HG03108 (cell line): ENCODE data around the gene SPRR3.
A peak's percentile ranks its signal among the peaks of the same experiment; 100 is the strongest.

Experiments used
- ATAC-seq: cut with Tn5 transposase; IDR thresholded peaks from one replicate; pipeline ENCODE4 v1.9.1; 2021; ENCODE audit warnings: moderate library complexity; ENCODE audit not compliant: unreplicated experiment

The SPRR3 gene, protein sequence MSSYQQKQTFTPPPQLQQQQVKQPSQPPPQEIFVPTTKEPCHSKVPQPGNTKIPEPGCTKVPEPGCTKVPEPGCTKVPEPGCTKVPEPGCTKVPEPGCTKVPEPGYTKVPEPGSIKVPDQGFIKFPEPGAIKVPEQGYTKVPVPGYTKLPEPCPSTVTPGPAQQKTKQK

DNA sequence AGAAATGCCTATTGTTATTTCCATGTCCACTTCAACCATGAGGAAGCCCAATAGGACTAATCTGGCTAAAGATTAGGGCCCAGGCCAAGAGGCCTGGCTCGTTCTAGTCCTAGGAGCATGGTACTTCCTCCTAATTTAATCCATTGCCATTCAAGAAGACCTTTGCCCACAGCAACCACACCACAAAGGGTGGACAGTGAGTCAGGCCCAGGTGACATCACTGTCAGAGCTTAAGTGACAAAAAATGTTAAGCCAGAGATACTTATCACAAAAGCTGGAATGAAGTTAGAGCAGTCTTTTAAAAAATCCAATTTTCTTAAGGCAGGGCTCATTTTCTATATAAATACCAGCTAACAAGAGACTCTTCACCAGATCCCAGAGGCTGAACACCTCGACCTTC, at the start of gene SPRR3:
TSS of gene SPRR3 (plus strand) at position 368 of the 400 bp plus-strand sequence. CDS start 1,272 bp downstream, outside the sequence.
- ATAC-seq = no peak

GRCh38 chr1:152953761-152954160, 47.8 kb upstream of the SPRR3 start:
- ATAC-seq = no peak

- no peak for ATAC-seq
Observed at GRCh38 chr1:152954436-152954835, 47.1 kb upstream of the SPRR3 start.

GRCh38 chr1:152957561-152957960, 44.0 kb upstream of the SPRR3 start:
- no peak for ATAC-seq

DNA sequence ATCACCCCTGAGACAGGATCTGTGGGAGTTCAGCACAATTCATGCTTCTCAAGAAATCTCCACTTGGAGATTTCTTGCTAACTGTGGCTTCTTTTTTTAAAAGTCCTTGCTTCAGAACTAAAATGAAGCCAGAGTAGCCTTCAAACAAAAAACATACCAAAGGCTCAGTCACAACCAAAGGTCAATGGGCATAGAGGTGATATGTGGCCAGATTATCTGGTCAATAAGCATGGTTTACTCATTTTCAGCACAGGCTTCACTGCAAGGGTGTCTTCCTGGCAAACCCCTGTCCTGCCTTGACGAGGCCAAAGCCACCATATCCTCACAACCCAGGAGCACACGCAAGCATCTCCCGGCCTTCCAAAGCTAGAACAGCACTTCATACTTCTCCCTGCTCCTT, 42.3 kb upstream of the SPRR3 start:
- no peak for ATAC-seq

- ATAC-seq = no peak
Observed at GRCh38 chr1:152959801-152960451, 41.6 kb upstream of the SPRR3 start.

GRCh38 chr1:152960452-152961044, 41.0 kb upstream of the SPRR3 start:
- no peak for ATAC-seq

DNA sequence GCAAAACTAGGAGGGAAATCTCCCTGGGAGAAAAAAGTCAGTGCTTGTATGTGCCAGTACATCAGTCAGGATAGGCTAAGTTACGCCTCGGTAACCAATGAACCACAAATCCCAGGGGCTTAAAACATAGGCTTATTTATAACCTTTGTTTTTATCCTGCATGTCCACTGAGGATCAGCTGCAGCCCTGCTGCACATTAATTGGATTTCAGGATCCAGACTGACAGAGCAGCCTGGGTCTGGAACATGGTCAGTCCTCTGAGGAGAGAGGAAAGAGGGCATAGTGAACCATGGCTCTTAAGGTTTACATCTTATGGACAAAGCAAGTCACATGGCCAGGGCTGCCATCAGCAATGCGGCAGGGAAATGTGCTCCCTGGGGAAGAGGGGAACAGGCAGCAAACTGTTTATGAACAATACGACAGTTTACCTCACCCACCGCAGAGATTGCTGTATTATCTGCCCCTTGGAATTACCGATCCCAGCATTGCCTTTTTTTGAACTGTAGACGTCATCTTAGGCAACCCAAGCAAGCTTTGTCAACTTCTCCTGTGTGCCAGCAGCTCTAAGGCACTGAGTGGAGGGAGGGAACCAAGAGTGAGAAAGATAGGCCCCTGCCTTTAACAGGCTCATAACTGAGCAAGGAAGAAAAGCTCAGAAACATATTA, 40.2 kb upstream of the SPRR3 start:
- ATAC-seq = no peak

- ATAC-seq = no peak
Observed at GRCh38 chr1:152962876-152963415, 38.6 kb upstream of the SPRR3 start.

DNA sequence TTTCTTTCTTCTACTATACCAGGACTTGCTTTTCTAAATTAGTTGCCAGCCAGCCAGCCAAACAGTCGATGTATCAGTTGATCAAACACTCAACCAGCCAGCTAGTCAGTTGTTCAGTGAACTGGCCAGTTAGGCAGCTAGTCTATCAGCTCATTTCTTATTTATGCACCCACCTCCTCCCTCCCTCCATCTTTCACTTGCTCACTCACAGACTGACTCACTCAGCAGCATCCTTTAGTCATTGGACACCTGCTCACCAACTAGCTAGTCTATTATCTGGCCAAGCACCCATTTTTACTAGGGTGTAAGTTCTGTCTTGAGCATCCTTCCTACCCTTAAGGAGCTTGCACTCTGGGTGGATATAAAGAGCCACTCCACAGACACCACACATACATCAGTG, 37.0 kb upstream of the SPRR3 start:
- no peak for ATAC-seq

- no peak for ATAC-seq
Observed at GRCh38 chr1:152965853-152966252, 35.7 kb upstream of the SPRR3 start.

- no peak for ATAC-seq
Observed at GRCh38 chr1:152967201-152967600, 34.3 kb upstream of the SPRR3 start.

DNA sequence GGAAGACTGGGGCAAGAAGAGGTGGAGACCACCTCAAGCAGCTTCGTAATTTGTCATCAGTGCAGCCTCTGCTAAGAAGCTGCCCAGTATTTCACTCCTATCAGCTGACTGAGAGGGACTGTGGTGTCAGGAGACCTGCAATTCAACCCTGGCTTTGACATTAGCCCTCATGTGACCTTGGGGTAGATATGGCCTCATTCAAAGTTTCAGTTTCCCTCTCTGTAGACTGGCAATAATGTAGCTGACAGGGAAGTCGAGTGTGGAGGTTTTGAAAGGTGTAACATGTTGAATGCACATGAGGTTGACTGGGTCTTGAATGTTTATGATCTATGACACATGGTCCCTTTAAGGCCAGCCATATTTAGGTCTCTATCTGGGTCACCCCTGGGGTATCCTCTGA, 33.3 kb upstream of the SPRR3 start:
- ATAC-seq = peak; percentile 82

GRCh38 chr1:152969036-152969435, 32.5 kb upstream of the SPRR3 start:
- ATAC-seq = no peak

- no peak for ATAC-seq
Observed at GRCh38 chr1:152970495-152970894, 31.1 kb upstream of the SPRR3 start, which contains the start of gene SPRR4. Gene SPRR4 (plus strand): TSS chr1:152970648. CDS start chr1:152971891, 1,243 bp downstream.

DNA sequence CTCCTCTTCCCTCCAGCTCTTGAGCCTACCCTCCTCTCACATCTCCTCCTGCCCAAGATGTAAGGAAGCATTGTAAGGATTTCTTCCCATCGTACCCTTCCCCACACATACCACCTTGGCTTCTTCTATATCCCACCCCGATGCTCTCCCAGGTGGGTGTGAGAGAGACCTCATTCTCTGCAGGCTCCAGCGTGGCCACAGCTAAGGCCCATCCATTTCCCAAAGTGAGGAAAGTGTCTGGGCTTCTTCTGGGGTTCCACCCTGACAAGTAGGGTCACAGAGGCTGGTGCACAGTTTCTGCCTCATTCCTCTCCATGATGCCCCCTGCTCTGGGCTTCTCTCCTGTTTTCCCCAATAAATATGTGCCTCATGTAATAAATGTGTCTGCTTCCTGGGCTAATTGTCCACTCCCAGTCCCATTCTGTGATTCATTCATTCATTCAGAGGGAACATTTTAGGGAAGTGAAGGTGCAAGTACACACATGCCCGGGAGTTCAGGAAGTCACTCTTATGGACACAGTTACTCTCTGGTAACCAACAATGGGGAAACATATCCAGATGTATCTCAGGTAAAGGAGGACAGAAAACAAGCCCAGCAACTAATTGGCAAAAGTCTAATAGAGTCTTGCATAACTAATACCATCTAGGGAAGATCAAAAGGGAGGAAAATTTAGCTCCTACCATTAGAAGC, 29.2 kb upstream of the SPRR3 start:
- ATAC-seq = no peak

DNA sequence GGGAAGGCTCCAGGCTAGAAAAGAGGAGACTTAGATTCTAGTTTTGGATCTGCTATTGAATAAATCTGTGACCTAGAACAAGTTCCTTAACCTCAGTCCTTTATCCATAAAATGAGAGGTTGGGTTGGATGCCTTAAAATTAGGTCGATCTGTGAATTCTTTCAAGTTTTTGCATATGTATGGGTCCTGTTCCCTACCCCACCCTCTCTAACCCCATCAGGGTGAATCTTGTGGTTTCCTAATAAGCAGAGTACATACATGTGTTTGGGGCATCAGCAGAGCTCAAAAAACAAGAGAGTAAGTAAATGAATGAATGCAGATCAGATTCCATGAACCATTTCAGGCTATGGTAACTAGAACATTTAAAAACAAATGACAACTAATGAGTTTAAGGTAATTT, 24.9 kb upstream of the SPRR3 start:
- no peak for ATAC-seq

GRCh38 chr1:152977614-152978013, 23.9 kb upstream of the SPRR3 start:
- no peak for ATAC-seq

DNA sequence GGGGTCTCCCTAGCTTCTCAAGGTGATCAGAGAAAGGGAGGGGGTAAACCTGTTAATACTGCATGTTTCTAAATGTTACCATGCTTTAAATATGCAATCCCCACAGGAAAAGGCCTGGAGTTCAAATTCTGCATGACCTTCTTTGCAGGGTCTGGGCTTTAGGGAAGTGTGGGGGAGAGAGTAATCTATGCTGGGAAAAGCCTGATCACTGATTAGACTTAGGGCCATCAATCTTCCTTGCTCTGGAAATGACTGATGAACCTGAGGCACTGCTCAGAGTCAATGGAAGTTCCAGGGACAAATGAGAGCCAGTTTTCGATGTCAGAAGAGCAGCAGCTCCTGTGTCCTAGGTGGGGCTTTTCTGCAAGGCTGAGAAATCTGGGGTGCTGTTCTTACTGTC, 20.9 kb upstream of the SPRR3 start:
- ATAC-seq = no peak

GRCh38 chr1:152981146-152981871, 20.2 kb upstream of the SPRR3 start:
- ATAC-seq = no peak
